Left colon (tissue), 2 donors: ENCODE results near the gene GH2. TPM values are rescaled to one million over a fixed set of nuclear protein-coding genes. Genes with fewer than 3 reads are reported as not detected.
"Not testable (repeated sequence)": the region's sequence is repeated elsewhere in the genome, so short reads cannot be mapped to it uniquely, and the experiment has no call there.

Experiments used
- ATAC-seq: fragments of 200-7000 bp; cut with Tn5 transposase; one replicate; pipeline ENCODE4 v1.9.1; 2020; ENCODE audit warnings: mild to moderate bottlenecking, moderate library complexity
- DNase-seq, 2 donors: peaks; one replicate each; pipeline ENCODE4 v3.0.0-alpha.2; 2020
- intact Hi-C, 2 donors: fragments of 100-400 bp; cut with DNase I in 1 of 2; cut with micrococcal nuclease in 1 of 2; formaldehyde crosslinking; loops; one replicate each; pipeline versions ENCODE4 v1.11.2 to v1.14.0; 2022; cut with DNase I, micrococcal nuclease
- total RNA-seq, 2 donors: library from RNA; stranded (reverse); fragmentation: NEBNext Ultra II Directional; extraction: Animal tissue kit (Norgen Biotek cat#: 25700); gene quantifications; one replicate each; pipeline ENCODE4 v1.2.1, GENCODE V29; 2021
- donor health status: DM: no; HTN: no; CAD: no.
- donor health status: DM: yes; HTN: yes; CAD: no.

Gene GH2
- total RNA-seq, 2 donors from 2014 or later = not detected

DNA sequence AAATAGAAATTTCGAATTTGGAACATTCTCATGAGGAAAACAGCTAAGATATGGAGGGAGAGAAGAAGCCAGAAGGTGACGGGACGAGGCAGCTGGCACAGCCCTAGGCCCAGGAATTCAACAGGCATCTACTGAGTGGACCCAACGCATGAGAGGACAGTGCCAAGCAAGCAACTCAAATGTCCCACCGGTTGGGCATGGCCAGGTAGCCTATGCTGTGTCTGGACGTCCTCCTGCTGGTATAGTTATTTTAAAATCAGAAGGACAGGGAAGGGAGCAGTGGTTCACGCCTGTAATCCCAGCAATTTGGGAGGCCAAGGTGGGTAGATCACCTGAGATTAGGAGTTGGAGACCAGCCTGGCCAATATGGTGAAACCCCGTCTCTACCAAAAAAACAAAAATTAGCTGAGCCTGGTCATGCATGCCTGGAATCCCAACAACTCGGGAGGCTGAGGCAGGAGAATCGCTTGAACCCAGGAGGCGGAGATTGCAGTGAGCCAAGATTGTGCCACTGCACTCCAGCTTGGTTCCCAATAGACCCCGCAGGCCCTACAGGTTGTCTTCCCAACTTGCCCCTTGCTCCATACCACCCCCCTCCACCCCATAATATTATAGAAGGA is 34.9 kb upstream of the GH2 start:
- ATAC-seq = no peak
- DNase-seq = no peak
- intact Hi-C loops = loop anchor here (10.0 kb wide), 2 partner anchors 108 to 218 kb away; partner anchors contain the start of genes ERN1 (in 2 of the 2) and ICAM2 (in 1 of the 2)

DNA sequence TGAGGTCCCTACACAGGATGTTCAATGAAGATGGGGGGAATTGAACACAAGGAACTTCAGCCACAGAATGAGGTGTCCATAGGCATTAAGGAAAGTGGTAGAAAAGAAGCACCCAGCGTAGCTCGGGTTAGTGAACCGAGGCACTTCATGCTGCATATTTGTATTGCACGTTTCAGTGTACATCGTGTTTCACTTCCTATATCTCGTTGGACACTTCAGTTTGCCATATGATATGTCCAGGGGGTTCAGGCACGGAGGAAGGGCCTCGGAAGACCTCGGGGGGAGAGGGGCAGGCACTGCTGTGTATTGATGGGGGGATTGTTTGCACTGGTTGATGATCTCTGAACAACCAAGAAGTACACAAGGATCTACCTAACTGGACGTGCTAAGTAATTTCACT is 34.0 kb upstream of the GH2 start:
- DNase-seq, ATAC-seq: not testable (repeated sequence)
- intact Hi-C loops = loop anchor here (10.0 kb wide), 2 partner anchors 109 to 219 kb away; partner anchors contain the start of genes ERN1 (in 2 of the 2) and ICAM2 (in 1 of the 2)

DNA sequence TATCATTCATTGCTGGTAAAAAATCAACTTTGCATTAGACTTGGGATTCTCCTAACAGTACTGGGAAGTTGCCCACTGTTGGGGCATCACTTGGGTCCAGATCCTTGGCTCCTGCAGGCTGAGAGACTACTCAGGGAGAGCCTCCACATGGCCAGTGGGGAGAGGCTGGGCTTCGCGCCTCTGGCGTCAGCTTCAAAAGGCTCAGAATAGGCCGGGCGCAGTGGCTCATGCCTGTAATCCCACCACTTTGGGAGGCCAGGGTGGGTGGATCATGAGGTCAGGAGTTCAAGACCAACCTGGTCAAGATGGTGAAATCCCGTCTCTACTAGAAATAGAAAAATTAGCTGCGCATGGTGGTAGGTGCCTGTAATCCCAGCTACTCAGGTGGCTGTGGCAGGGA is 32.7 kb upstream of the GH2 start:
- intact Hi-C loops = loop anchor here (10.0 kb wide), 2 partner anchors 110 to 220 kb away; partner anchors contain the start of genes ERN1 (in 2 of the 2) and ICAM2 (in 1 of the 2)
- DNase-seq (no peak), ATAC-seq (no peak)

DNA sequence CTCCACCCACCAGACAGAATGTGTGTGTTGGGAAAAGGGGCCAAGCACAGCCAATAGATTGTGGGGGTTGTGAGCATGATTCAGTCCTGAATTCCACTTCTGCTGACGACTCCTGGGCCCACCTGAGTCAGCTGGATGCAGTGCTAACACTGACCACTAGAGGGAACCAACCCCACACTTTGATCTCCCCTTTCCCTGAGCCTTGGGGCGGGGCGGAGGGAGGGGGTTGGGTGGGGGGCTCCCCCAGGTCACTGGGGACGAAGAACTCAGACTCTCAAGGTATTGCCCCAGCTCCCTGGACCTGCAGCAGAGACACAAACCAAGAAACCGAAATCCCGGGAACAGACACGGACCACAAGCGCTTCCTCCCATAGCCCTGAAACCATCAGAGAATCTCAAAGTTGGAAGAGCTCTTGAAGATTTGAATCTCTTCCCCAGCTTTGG is 29.9 kb upstream of the GH2 start:
- intact Hi-C loops = loop anchor here (10.0 kb wide), 2 partner anchors 113 to 223 kb away; partner anchors contain the start of genes ERN1 (in 2 of the 2) and ICAM2 (in 1 of the 2)
- DNase-seq (peak in 1 of 2 donors; percentile 38), ATAC-seq (peak; percentile 44)

DNA sequence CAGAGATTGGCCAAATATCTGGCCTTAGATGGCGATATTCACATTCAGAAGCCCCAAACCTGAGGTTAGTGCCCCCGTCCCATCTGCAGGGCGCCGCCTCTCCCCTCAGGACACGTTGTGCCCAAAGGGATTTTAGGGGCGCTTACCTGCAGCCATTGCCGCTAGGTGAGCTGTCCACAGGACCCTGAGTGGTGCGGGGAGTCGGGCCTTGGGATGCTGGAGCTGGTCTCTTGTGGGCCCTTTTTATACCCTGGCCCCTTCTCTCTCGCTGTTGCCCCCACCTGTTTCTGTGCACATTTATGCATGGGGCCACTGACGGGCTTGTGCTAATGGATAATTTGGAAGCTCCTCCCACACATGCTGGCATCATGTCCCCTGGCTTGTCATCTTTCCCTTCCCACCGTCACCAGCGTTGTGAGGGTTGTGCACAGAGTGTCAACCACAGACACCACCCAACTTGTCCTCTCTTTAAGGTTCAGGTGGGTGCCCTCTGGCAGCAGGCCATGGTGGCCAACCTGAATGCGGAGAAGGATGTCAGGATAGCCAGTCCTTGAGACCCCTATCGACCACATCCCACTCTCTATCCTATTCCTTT is 29.4 kb upstream of the GH2 start, which contains the start of gene CSHL1:
Gene CSHL1 (minus strand): TSS at position 218 of the 595 bp plus-strand sequence. CDS start 62 bp downstream, at position 156.
- intact Hi-C loops = loop anchor here (10.0 kb wide), 2 partner anchors 114 to 224 kb away; partner anchors contain the start of genes ERN1 (in 2 of the 2) and ICAM2 (in 1 of the 2)
- ATAC-seq (no peak), DNase-seq (no peak)

DNA sequence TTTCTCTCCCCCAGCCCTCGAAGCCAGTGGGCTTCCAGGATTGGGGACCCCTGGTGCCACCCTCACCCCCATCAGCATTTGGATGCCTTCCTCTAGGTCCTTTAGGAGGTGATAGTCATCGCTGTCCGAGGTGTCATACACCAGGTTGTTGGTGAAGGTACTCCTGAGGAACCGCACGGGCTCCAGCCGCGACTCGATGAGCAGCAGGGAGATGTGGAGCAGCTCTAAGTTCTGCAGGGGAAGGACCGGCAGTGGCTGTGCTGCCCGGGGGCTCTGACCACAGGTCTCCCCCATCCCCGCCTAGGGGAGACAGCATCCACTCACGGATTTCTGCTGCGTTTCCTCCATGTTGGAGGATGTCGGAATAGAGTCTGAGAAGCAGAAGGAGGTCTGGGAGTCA is 28.4 kb upstream of the GH2 start:
- no peak for DNase-seq
- ATAC-seq = no peak

DNA sequence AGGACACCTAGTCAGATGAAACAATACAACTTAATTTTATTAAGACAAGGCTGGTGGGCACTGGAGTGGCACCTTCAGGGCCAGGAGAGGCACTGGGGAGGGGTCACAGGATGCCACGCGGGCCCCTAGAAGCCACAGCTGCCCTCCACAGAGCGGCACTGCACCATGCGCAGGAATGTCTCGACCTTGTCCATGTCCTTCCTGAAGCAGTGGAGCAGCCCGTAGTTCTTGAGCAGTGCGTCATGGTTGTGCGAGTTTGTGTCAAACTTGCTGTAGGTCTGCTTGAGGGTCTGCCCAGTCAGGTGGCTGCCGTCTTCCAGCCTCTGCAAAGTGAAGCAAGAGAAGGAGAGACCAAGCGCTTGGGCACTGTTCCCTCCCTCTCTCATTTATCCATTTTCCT is 27.8 kb upstream of the GH2 start:
- ATAC-seq, intact Hi-C loops, DNase-seq: not testable (repeated sequence)

More for the DNA sequence above, 28.4 kb upstream of the GH2 start:
- intact Hi-C loops = loop anchor here (10.0 kb wide), 2 partner anchors 115 to 225 kb away; partner anchors contain the start of genes ERN1 (in 2 of the 2) and ICAM2 (in 1 of the 2)

DNA sequence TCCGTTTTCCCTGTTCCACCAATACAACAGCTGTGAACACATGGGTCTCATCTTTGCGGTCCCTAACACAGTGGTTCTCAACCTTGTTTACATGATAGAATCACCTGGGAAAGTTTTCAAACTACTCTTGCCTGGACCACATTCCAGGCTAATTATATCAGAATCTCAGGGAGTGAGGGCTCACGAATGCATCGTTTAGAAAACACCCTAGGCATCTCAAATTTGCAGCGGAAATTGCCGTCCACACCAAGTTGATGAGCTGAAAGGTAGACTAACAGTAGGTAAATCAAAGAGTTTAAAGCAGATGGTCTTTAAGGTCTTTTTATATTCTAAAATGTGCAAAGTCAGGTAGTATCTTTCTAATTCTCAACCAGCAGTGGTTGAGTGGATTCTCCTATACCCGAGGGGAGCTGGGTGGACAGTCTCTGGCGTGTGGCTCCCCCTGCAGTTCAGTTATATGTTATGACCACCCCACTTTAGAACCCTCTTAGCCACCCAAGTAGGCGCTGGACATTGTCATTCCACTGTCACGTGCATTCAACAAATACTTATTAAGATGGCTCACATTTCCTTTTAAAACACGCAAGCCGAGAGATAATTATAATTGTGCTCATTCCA is 25.5 kb upstream of the GH2 start:
- ATAC-seq, intact Hi-C loops, DNase-seq: not testable (repeated sequence)

DNA sequence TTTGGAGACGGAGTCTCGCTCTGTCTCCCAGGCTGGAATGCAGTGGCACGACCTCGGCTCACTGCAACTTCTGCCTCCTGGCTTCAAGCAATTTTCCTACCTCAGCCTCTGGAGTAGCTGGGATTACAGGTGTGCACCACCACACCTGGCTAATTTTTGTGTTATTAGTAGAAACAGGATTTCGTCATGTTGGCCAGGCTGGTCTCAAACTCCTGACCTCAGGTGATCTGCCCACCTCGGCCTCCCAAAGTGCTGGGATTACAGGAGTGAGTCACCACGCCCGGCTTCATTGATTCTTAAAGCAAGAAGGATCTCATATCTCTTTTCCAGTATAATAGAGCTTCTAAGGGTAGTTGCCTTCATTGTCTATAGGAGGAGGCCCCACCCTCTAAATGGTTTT is 23.1 kb upstream of the GH2 start:
- intact Hi-C loops, DNase-seq, ATAC-seq: not testable (repeated sequence)

DNA sequence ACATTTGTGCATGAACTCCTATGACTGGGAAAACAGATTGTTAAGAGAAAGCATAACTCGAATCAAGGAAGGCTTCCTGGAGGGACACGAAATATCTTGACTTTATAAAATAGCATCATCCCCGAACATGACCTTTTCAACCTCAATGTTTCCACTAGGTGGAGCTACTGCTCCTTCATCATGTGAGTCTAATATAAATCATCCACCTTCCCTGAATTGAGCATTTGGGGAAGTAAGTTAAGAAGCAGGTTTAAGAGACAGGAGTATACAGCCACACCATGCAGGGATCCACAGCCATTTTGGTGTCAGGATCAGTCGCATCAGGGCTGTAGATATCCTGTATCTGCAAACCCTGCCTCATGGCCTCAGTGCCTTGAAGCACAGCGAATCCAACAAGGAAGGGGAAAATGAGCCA is 22.1 kb upstream of the GH2 start:
- peak; percentile 61 for ATAC-seq
- intact Hi-C loops, DNase-seq: not testable (repeated sequence)

DNA sequence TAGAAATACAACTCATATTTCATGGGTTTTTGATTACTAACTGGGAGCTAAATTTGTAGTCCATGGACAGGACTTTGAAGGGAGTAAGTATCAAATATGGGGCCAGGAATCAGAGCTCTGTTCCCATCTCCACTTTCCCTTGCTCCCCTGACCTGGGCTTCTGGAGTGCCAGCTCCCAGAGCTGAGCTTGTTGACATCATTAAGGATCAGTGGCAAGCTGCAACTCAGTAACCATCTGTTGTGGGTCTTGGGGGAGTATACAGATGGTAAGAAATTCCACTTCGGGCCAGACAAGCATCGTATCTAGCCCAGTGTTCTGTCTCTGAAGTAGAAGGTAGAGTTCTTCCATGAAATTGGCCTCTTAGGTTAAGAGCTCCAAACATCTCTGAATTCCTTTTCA is 20.2 kb upstream of the GH2 start:
- intact Hi-C loops, ATAC-seq, DNase-seq: not testable (repeated sequence)

DNA sequence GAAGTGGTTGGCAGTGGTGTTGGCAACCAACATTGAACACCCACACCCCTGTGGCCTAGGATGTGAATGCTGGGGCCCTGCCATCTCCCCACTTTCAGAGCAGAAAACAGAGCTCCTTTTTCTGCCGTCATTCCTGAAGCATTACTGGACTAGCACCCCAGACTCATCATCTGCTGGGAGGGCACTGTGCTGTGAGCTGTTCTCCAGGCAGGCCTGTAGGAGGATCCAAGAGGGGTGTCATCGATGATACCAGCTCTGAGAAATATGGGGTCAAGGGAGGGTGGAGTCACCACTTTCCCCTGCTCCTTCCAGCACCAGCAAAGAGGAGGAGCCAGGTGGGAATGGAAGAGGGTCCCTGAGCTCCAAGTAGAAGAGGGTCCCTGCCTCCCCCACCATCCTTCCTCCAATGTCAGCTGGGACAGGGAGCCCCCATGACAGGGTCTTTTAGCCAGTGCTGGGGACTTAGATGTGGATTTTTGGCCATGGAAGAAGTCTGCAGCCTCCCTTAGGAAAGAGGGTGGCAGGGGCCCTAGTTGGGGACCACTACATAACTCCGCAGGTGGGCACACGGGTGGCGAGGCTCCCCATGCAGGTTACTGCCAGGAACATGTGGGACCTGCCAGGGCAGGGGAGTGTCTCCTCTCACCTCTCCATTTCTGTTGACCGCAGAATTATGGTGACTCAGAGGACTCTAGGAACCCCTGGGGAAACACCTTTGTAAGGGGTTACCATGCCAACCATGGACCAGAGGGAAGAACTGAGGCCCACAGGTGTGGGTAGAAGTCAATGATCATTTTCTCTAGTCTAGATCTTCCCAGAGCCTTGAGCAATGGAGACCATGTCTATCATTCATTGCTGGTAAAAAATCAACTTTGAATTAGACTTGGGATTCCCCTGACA is 17.4 kb upstream of the GH2 start:
- DNase-seq, ATAC-seq, intact Hi-C loops: not testable (repeated sequence)

DNA sequence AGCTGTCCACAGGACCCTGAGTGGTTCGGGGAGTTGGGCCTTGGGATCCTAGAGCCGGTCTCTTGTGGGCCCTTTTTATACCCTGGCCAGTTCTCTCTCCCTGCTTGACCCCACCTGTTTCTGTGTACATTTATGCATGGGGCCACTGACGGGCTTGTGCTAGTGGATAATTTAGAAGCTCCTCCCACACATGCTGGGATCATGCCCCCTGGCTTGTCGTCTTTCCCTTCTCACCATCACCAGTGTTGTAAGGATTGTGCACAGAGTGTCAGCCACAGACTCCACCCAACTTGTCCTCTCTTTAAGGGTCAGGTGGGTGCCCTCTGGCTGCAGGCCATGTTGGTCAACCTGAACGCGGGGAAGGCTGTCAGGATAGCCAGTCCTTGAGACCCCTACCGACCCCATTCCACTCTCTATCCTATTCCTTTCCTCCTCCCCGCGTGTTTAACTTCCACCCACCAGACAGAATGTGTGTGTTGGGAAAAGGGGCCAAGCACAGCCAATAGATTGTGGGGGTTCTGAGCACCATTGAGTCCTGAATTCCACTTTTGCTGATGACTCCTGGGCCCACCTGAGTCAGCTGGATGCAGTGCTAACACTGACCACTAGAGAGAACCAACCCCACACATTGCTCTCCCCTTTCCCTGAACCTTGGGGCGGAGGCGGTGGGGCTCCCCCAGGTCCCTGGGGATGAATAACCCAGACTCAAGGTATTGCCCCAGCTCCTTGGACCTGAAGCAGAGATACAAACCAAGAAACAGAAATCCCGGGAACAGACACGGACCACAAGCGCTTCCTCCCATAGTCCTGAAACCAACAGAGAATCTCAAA is 15.0 kb upstream of the GH2 start, which contains the start of gene CSH1:
Gene CSH1 (minus strand): TSS at position 51 of the 831 bp plus-strand sequence. CDS start 63 bp downstream, outside the sequence.
- DNase-seq, ATAC-seq, intact Hi-C loops: not testable (repeated sequence)

DNA sequence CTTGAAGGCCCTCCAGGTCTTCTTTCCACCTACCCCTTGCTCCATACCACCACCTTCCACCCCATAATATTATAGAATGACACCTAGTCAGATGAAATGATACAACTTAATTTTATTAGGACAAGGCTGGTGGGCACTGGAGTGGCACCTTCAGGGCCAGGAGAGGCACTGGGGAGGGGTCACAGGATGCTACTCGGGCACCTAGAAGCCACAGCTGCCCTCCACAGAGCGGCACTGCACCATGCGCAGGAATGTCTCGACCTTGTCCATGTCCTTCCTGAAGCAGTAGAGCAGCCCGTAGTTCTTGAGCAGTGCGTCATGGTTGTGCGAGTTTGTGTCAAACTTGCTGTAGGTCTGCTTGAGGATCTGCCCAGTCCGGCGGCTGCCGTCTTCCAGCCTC is 13.1 kb upstream of the GH2 start:
- intact Hi-C loops, DNase-seq, ATAC-seq: not testable (repeated sequence)

DNA sequence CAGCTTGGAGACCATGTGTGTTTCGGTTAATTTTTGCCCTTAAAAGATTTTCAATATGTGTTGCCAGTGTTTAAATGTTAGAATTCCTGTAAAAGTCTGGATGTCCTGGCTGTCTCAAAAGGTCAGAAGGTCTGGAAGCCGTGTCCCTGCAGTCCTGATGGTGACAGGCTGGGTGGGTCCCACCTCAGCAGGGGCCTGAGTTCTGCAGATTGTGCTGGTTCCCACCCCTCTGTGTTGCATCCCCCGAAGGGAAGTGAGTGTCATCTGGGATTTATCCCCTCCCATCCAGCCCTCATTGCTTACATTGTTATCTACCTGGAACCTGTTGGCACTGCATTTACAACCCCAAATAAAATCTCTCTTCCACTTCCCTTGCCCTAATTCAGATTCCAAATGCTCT is 12.3 kb upstream of the GH2 start:
- DNase-seq, ATAC-seq, intact Hi-C loops: not testable (repeated sequence)

DNA sequence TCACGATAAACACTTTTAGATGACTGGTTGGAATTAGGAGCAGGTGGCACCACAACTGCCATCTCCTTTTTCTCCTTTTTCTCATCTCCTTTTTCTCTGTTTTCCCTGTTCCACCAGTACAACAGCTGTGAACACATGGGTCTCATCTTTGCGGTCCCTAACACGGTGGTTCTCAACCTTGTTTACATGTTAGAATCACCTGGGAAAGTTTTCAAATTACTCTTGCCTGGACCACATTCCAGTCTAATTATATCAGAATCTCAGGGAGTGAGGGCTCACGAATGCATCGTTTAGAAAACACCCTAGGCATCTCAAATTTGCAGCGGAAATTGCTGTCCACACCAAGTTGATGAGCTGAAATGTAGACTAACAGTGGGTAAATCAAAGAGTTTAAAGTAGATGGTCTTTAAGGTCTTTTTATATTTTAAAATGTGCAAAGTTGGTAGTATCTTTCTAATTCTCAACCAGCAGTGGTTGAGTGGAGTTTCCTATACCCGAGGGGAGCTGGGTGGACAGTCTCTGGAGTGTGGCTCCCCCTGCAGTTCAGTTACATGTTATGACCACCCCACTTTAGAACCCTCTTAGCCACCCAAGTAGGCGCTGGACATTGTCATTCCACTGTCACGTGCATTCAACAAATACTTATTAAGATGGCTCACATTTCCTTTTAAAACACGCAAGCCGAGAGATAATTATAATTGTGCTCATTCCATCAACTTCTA is 10.7 kb upstream of the GH2 start:
- intact Hi-C loops, ATAC-seq, DNase-seq: not testable (repeated sequence)
